GM18858 (cell line): Measurements from ENCODE around the gene LTO1.
A peak's percentile ranks its signal among the peaks of the same experiment; 100 is the strongest.

Experiments used
- ATAC-seq: cut with Tn5 transposase; IDR thresholded peaks from one replicate; pipeline ENCODE4 v1.9.1; 2021; ENCODE audit not compliant: unreplicated experiment

The LTO1 gene, protein sequence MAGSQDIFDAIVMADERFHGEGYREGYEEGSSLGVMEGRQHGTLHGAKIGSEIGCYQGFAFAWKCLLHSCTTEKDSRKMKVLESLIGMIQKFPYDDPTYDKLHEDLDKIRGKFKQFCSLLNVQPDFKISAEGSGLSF

DNA sequence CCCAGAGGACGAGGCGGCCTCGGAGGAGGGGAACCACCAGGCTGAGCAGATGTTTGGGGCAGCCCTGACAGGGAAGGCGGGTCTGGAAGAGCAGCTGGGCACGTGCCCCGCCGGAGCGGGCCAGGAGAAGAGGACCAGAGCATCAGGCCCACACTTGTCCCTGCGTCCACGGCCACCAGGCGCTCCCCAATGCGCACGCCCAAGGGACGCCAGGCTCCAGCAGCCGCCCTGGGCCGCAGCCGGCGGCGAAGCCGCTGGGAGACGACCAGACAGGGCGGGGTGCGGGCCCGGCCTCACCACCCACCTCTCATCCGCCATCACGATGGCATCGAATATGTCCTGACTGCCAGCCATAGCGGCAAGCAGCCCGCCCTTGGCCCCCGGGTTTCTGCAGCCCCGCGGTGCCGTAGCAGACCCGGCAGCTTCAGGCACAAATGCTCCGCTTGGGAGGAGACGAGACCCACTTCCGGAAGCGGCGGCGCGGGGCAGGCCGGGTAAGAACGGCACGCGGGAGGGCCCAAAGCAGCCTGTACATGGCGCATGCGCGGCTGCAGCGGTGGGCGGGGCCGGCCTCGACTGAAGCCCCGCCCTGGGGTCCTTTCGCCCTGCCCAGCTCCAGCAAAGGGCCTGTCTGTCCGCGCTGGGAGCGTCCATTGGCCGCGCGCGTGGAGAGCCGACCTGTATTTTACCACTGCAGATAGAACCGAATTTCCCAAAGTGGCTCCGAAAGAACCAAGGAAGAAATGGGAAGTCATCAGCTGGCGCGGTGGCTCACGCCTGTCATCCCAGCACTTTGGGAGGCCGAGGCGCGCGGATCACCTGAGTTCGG lies at the start of gene LTO1:
Gene LTO1 (minus strand): TSS at position 468 of the 829 bp plus-strand sequence. CDS start 114 bp downstream, at position 354.
- ATAC-seq = peak; percentile 73

DNA sequence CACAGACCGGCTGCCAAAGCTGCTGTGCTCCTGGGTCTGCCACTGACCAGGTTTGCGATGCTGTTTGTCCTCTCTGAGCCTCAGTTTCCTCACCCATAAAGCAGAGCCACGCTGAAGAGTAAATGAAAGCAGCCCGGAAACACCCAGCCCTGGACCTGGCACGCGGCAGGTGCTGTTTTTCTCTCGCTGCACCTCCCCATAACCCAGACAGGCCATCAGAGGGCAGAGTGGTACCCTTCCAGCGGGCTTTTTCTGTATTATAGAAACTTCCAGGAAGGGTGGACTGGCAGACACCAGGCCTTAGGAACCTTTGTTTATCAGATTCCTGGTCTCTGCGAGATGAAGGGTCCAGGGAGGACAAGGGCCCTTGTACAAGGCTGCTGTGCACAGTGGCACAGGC lies 46.6 kb upstream of the LTO1 start:
- ATAC-seq = no peak

DNA sequence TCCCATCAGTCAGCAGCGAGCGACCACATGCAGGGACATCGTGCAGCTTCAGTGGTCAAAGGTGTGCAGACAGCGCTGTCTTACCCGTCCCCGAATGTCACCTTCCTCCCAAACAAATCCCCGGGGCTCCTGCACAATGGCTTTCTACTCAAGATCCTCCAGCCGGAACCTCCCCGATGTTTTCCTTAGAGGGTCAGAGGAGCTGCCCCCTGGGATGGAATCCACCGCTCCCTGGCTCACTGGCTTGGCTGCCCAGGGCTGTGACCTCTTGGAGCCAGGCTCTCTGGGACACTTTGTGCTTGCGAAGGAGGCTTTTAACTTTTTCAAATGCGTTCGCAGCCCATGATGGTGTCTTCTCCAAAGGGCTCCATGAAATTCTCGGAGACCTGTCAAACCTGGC lies 46.0 kb upstream of the LTO1 start:
- no peak for ATAC-seq

GRCh38 chr11:69718912-69719311 lies 43.8 kb upstream of the LTO1 start:
- ATAC-seq = no peak

DNA sequence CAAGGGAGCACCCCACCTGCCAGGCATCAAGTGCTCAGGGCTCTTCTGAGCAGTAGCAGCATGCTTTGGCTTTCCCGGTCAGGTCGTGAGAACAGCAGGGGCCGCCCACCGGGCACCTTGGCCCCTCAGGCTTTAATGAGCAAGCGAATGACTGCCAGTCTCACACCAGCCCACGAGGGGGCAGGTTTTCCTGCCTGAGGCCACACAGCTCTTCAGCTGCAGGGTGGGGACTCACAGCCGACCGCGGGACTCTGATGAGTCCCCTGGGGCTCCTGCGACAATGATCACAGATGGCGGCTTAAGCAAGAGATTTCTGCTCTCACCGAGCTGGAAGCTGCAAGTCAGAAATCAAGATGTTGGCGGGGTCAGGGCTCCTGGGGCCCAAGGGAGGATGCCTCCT lies 43.0 kb upstream of the LTO1 start:
- no peak for ATAC-seq

DNA sequence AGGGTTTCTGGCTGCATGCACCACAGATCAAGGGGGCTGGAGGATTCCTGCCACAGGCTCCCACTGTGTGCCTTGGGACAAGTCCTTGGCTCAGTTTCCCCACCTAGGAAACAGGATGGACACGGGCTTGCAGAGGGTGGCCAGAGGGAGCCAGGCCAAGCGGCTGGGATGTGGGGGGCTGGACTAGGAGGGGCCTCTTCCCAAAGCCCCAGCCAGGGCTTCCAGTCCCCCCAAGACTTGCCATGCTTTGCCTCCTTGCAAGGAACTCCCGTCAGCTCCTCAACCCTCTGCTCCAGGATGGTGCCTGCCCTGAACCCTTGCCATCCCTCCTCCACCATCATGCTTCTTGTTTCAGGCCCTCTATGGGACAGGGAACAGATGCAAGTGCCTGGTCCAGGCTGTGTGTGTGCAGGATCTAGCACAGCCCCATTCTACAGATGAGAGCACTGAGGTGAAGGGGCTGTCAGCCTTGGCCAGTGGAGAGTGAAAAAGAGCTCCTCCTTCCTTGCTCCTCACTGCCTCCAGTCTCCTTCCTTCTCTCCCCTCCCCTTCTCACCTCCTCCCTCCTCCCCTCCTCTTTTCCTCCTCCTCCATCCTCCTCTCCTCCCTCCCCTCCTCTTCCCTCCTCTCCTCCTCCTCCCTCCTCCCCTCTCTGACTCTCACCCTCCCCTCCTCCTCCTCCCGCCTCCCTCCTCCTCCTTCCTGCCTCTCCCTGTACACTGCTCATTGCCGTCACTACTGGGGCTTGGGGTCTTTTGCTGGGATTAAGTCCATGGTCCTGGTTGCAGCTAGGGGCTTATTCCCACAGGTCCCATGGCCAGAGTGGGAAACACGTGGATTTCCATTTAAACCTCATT lies 42.0 kb upstream of the LTO1 start:
- no peak for ATAC-seq

DNA sequence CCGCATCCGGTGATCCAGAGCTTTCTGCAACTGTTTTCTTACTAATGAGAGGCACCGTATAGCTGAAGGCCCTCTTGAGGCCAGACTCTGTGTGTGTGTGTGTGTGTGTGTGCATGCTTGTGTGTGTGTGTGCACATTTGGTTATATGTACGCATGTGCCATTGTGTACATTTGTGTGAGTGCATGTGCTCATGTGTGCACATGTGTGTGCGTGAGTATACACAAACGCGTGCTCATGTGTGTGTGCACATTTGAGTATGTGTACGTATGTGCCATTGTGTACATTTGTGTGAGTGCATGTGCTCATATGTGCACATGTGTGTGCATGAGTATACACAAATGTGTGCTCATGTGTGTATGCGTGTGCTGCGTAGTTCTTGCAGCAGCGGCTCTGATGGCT lies 40.9 kb upstream of the LTO1 start:
- ATAC-seq = no peak

DNA sequence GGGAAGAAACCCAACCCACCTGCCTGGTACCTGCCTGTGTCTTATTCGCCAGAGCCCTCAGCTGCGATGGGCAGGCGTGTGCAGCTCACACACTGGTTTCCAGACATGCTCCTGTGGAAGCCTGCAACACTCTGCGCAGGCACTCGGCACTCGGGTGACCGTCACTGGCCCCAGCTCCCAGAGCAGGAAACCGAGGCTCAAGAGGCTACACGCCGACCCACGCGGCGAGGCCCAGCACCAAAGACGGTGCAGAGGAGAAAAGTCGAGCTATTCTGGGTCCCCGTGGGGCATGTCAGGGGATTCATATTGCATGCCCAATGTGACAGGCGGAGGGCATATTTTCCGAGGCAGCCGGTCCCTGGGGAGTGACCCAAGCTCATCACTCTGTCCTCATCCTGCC lies 40.3 kb upstream of the LTO1 start:
- ATAC-seq = no peak

DNA sequence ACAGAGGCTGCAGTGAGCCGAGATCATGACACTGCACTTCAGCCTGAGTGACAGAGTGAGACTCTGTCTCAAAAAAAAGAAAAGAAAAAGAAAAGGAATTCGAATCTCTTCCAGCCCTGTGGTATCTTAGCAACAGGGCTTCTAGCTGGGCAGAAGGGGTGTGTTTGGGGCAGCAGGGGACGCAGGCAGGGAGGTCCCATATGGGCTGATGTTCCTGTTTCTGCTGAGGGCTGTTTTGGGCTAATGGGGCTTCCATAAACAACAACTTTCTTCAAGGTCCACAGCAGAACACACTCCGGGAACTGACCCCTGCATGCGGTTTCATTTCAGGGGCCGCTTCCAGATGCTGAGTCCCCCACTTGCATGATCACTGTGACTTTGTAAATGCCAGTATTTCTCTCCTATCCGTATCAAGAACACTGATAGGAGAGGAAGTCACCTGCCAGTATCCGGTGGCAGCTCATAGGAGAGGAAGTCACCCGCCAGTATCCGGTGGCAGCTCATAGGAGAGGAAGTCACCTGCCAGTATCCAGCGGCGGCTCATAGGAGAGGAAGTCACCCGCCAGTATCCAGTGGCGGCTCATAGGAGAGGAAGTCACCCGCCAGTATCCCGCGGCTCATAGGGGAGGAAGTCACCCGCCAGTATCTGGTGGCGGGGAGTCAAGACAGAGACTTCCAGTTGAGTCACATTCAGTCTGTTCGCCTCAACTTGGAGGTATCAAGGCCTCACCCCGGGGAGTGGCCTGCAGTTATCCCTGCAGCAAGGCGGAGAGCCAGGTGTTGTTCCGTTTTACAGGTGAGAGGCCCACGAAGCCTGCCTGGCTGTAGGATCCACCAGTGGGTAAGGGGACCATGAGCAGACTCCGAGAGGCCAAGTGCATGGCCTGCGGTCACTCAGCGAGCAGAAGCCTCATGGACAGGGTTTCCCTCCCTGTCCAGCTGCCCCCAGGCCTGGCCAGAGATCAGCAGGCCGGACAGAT lies 37.0 kb upstream of the LTO1 start:
- no peak for ATAC-seq

- no peak for ATAC-seq
Observed at GRCh38 chr11:69708736-69709401, 33.7 kb upstream of the LTO1 start.

DNA sequence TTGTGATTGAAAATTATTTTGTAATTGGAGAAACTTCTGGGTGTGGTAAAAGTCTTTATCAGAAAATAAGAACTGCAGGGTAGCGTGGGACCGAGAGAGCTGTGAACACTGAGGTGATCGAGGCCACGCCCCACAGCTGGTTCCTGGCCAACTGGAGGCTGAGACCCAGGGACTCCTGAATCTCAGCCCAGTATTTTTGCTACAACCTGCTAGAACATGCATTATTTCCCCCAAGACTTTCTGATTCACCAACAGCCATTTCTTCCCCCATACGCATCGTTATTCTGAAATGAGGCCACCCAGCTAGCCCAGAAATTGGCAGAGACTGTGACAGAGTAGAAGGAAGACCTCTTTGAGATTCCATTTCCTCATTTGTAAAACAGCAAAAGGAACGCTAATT lies 32.0 kb upstream of the LTO1 start:
- ATAC-seq = no peak

DNA sequence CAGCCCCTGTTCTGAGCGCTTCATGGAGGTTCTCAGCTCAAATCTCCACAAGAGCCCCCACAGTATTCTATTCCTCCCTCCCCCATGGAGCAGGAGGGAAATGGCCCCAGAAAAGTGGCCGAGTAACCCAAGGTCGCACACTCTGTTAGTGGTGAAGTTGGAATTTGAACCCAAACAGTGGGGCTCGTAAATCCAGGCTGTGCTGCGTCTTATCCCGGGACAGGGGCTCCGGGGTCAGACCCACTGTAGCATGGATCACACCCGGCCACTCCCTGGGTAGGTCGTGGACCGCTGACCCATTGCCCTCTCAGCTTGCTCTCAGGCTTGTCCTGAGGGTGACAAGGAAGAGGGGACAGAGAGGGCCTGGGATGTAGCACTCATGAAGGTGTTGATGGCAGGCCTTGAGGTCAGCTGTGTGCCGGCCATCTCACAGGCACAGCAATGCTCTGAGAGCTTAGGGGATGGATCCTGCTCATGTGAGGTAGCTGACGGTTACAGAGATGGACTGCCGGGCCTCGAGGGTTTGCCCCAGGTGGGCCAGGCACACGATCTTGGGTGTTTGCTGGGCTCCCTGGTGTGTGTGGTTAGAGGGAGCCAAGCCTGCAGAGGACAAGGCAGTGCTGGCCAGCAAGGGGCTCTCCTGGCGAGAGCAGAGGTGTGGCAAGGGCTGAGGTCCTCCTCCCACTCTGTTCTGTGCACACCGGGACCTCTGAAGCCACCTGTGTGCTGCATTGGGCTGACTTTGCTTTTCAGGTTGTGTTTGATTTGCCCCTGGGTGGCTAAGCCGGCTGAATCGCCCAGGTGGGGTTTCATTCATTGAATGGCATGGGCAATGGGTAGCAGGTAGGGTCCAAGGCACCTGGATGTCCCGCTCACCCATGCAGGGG lies 31.0 kb upstream of the LTO1 start:
- no peak for ATAC-seq

DNA sequence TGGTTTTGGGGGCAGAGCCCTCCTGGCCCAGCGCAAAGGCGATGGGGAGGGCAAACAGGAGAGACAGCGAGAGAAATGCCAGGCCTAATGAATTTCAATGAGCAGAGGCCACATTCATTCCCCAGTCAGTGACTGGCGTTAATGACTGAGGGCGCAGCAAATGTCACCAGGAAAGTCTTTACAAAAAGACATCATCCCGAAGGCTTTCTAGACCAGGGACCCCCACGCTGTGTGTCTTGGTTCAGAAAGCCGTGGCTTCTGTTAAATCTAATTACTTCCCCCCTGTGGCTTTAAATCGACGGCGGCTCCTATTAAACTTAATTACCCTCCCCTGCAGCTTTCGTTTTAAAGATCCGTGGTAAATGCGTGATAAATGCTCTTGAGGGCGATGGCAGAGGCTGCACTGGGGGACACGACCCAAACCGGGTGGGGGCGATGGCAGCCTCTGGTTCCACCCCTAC lies 30.2 kb upstream of the LTO1 start:
- ATAC-seq = no peak

GRCh38 chr11:69704508-69705253 lies 29.5 kb upstream of the LTO1 start:
- ATAC-seq = no peak

- ATAC-seq = no peak
Observed at GRCh38 chr11:69703768-69704507, 28.8 kb upstream of the LTO1 start, which contains the start of gene FGF19. Gene FGF19 (minus strand): TSS chr11:69704022. CDS start chr11:69703876, 146 bp downstream.

DNA sequence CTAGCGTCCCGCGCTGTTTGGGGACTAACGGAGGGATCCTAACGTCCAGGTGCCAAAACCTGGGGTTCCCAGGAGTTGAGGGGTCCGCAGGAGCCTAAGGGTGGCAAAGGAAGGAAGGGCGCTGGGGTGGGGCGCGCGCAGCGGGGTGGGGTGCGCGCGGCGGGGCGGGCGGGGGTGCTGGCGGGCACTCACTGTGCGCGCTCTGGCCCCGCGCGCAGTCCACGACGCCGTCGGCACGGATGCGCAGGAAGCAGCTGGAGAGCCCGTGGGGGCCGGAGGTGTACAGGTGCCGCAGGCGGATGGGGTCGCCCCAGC lies 28.3 kb upstream of the LTO1 start:
- ATAC-seq = no peak

GRCh38 chr11:69702769-69703452 lies 27.8 kb upstream of the LTO1 start:
- no peak for ATAC-seq
